ENCODE results near the gene GATAD2A. TPM values are rescaled to one million over a fixed set of nuclear protein-coding genes. Genes with fewer than 3 reads are reported as not detected.

GATAD2A gene
- total RNA-seq (2022) (118 and 126 TPM in 2 replicates), Bru-seq, nascent RNA (percentile 77 among the genes with signal in this experiment), BruChase-seq, experiment 1, labeled RNA remaining after a 2-hour chase (percentile 80 among the genes with signal in this experiment), BruChase-seq, experiment 2, labeled RNA remaining after a 6-hour chase (percentile 87 among the genes with signal in this experiment)
- long read RNA-seq, partial matches to known transcripts: 38 of 95 reads
- long read RNA-seq, other reads (novel, unspliced or antisense): 57 of 95 reads

- H3K27ac Mint-ChIP-seq (ENCODE audit: unreplicated experiment): peak within 1 kb of the TSS; percentile 93
- CTCF ChIA-PET: interaction anchor here (1.0 to 2.3 kb wide), 5 partner anchors 20 to 86 kb away, joined by 3 to 13 read pairs (median 6); no protein-coding TSS in a partner anchor
Measured at GRCh38 chr19:19404879-19405860, at the start of gene GATAD2A. GATAD2A (plus strand) TSS chr19:19405675; CDS start chr19:19465346, 59,671 bp downstream.

GRCh38 chr19:19356500-19356899 lies 49.0 kb upstream of the GATAD2A start:
- no peaks in the 10 kb centered on the region for H3K9me3 ChIP-seq
- no peaks in the 10 kb centered on the region for H3K4me1 Mint-ChIP-seq (ENCODE audit: low read depth, unreplicated experiment)
- ChIA-PET POLR2A (no interaction called here), CTCF (interaction anchor here (0.5 kb wide), 1 partner anchor 68 kb away, joined by 3 read pairs; no protein-coding TSS in a partner anchor)
- no peaks in the 10 kb centered on the region; the same call in 1 of the 2 replicates for H3K36me3 ChIP-seq (ENCODE audit: control insufficient read depth, insufficient read depth, low read length)
- no peak for DNase-seq
- no peaks in the 10 kb centered on the region for H3K4me1 ChIP-seq
- TF ChIP-seq CTCF (IDR thresholded peaks at IDR 0.05; ENCODE audit: insufficient read depth in 1 of 2, low read depth in 1 of 2, low read length in 1 of 2, severe bottlenecking in 1 of 2, unreplicated experiment in 1 of 2): no peak
- BruUV-seq (replicated peaks): no TSS peak
- H3K9me3 Mint-ChIP-seq (ENCODE audit: unreplicated experiment): no peaks in the 10 kb centered on the region
- no peaks in the 10 kb centered on the region for H3K27me3 Mint-ChIP-seq (ENCODE audit: insufficient read depth, unreplicated experiment)
- H3K4me3 Mint-ChIP-seq (ENCODE audit: unreplicated experiment): no peak overlapping the region
- H3K27ac Mint-ChIP-seq (ENCODE audit: unreplicated experiment): no peak overlapping the region
- no peak overlapping the region for H3K4me3 ChIP-seq (ENCODE audit: low read depth, low read length)
- no peaks in the 10 kb centered on the region for H3K27me3 ChIP-seq (replicated peaks; ENCODE audit: control insufficient read depth, insufficient read depth, low read length)
- H3K36me3 Mint-ChIP-seq (ENCODE audit: insufficient read depth, unreplicated experiment): peaks cover 25% of the 10 kb centered on the region
- intact Hi-C loops (cut with micrococcal nuclease; ENCODE audit: unreplicated experiment): no loop called here

More at GRCh38 chr19:19404879-19405860, at the start of gene GATAD2A:
- Histone ChIP-seq H3K27me3 (replicated peaks; ENCODE audit: control insufficient read depth, insufficient read depth, low read length) (no peaks in the 10 kb centered on the region), H3K4me3 (ENCODE audit: low read depth, low read length) (peak within 1 kb of the TSS; percentile 89), H3K4me1 (peaks cover 34% of the 10 kb centered on the region), H3K36me3 (ENCODE audit: control insufficient read depth, insufficient read depth, low read length) (no peaks in the 10 kb centered on the region), H3K9me3 (no peaks in the 10 kb centered on the region)
- Mint-ChIP-seq H3K36me3 (ENCODE audit: insufficient read depth, unreplicated experiment) (peaks cover 23% of the 10 kb centered on the region), H3K9me3 (ENCODE audit: unreplicated experiment) (no peaks in the 10 kb centered on the region), H3K4me3 (ENCODE audit: unreplicated experiment) (peak within 1 kb of the TSS; percentile 95), H3K27me3 (ENCODE audit: insufficient read depth, unreplicated experiment) (no peaks in the 10 kb centered on the region), H3K4me1 (ENCODE audit: low read depth, unreplicated experiment) (peaks cover 20% of the 10 kb centered on the region)
- POLR2A ChIA-PET: interaction anchor here (0.6 to 1.5 kb wide), 11 partner anchors 20 to 1112 kb away, joined by 3 to 33 read pairs (median 3); partner anchors contain the start of genes NDUFA13 and TSSK6
- intact Hi-C loops (cut with micrococcal nuclease; ENCODE audit: unreplicated experiment): loop anchor here (1.0 kb wide), 2 partner anchors 20 to 85 kb away; partner anchors contain the start of genes MAU2 and SUGP1
- DNase-seq: peak; percentile 85 to 93
- TF ChIP-seq CTCF (IDR thresholded peaks at IDR 0.05; ENCODE audit: insufficient read depth in 1 of 2, low read depth in 1 of 2, low read length in 1 of 2, severe bottlenecking in 1 of 2, unreplicated experiment in 1 of 2): peak in 1 of 2 experiments; percentile 44
- no TSS peak for BruUV-seq (replicated peaks)
